Kidney capillary endothelial cell (primary cell): ENCODE data around the gene MAZ.
"Not testable (repeated sequence)": the region's sequence is repeated elsewhere in the genome, so short reads cannot be mapped to it uniquely, and the experiment has no call there.

Source experiments
- DNase-seq: peaks from one replicate; pipeline ENCODE4 v3.0.0-alpha.2; 2018; ENCODE audit warnings: low spot score

MAZ gene

DNA sequence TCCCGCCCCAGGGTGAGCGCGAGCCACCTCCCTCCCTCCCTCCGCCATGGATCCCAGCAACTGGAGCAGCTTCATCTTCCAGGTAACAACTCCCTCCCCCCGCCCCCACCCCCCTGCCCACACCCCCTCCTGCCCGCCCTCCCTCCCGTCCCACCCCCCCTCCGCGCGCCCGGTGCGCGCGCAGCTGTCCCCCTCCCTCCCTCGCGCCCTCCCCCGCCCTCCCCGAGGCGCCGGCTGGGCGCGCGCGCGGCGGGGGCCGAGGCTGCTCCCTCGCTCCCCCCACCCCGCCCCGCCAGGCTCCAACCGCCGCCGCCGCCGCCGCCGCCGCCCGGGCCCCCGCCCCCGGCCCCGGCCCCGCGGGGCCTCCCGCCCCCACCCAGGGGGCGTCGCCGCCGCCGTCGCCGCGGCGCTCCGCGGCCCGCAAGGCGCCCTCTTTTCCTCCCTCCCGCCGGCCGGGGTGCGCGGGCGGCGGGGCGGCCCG, at the start of gene MAZ:
Gene MAZ (plus strand): TSS at position 431 of the 481 bp plus-strand sequence. CDS start 173 bp downstream, outside the sequence.
- DNase-seq: peak; percentile 59

DNA sequence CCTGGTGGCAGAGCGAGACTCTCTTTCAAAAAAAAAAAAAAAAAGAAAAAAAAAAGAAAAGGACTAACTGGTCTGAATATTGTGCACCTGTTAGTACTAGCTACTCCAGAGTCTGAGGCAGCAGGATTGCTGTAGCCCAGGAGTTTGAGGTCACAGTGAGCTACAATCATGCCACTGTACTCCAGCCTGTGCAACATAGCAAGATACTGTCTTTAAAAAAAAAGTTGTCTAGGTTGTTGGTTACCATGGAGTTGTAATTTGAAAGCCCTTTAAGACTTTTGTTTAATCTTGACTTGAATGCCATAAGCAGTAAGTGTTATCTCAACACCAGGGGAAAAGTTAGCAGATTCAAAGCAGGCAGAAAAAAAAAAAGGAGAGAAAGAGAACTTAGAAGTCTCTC, 49.7 kb upstream of the MAZ start:
- DNase-seq: no peak

DNA sequence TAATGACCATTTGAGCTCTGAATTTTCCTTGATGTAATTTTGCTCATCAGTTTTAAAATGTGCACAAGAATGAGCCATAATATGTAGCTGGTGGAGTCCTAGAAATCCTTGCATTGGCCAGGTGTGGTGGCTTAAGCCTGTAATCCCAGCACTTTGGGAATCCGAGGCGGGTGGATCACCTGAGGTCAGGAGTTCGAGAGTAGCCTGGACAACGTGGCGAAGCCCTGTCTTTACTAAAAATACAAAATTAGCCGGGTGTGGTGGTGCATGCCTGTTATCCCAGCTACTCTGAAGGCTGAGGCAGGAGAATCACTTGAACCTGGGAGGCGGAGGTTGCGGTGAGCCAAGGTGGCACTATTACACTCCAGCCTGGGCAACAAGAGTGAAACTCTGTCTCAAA, 49.2 kb upstream of the MAZ start:
- not testable (repeated sequence) for DNase-seq

DNA sequence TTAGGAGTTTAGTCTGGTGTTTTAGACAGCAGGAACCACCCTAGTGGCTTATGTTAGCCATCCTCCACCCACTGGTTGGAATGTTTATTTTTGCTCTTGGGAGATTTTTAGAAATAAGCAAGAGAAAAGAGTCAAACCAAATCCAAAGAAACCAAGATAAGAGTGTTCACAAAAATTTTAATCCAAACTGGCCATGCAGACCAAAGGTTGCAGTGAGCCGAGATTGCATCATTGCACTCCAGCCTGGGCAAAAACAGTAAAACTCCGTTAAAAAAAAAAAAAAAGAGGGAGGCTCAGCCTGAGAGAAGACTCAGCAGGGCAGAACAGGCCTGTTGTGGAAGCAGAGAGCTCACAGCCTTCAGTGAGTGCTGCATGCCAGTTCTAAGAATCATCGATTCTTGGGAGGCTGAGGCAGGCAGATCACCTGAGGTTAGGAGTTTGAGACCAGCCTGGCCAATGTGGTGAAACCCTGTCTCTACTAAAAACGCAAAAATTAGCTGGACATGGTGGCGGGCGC, 48.3 kb upstream of the MAZ start:
- DNase-seq: no peak

DNA sequence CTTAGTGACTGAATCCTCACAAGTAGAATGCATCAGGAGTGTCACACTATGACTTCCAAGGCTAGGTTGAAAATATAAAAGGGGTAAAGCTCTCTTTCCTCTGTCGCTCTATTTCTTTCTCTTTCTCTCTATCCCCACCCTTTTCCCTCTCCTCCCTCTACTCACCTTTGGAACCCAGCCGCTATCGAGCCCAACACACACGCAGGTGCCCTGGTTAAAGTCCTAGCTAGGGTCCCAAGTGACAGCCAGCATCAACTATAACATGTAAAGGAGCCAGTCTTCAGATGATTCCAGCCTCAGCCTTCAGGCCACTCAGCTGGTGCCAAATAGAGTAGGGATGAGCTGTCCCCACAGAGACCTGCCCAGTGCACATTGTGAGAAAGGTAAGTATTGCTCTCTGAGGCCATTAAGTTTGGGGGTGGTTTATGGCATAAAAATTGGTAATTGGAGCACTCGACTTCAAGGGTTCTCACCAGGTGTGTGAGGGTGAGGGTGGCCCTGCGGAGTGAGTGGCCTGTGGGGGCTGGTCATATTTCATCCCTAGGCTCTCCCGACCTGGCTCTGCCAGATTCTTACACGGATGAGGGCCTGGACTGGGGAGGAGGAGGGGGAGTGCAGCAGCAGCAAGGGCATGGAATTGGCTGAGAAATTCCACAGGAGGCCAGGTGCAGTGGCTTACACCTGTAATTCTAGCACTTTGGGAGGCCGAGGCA, 45.6 kb upstream of the MAZ start:
- no peak for DNase-seq

DNA sequence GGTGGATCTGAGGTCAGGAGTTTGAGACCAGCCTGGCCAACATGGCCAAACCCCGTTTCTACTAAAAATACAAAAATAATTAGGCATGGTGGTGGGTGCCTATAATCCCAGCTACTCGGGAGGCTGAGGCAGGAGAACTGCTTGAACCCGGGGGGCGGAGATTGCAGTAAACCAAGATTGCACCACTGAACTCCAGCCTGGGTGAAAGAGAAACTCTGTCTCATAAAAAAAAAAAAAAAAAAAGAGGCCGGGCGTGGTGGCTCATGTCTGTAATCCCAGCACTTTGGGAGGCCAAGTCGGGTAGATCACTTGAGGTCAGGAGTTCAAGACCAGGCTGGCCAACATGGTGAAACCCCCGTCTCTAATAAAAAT, 45.1 kb upstream of the MAZ start:
- not testable (repeated sequence) for DNase-seq

DNA sequence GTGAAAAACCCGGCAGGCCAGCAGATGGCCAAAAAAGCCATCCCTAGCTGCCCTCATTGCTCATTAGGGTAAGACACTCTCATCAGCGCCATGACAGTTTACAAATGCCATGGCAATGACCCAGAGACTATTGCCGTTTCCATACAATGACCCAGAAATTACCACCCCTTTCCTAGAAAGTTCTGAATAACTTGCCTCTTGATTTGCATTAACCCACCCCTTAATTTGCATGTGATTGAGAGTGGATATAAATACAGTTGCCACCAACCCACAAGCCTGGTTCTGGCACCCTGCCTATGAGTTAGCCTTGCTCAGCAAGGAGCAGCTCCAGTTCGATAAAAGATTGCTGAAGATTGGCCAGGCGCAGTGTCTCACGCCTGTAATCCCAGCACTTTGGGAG, 44.4 kb upstream of the MAZ start:
- DNase-seq: no peak

DNA sequence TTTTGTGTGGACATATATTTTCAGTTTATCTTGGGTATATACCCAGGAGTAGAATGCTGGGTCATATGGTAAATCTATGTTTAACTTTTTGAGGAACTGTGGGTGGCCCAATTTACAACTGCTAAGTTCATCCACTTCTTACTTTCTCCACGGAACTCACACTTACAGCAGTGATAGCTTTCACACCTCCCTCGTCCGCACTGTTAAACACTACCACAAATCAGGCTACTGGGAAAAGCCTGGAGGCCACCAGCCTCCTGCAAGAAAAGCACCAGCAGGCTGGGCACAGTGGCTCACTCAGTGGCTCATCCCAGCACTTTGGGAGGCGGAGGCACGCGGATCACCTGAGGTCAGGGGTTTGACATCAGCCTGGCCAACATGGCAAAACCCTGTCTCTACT, 43.0 kb upstream of the MAZ start:
- DNase-seq: no peak

DNA sequence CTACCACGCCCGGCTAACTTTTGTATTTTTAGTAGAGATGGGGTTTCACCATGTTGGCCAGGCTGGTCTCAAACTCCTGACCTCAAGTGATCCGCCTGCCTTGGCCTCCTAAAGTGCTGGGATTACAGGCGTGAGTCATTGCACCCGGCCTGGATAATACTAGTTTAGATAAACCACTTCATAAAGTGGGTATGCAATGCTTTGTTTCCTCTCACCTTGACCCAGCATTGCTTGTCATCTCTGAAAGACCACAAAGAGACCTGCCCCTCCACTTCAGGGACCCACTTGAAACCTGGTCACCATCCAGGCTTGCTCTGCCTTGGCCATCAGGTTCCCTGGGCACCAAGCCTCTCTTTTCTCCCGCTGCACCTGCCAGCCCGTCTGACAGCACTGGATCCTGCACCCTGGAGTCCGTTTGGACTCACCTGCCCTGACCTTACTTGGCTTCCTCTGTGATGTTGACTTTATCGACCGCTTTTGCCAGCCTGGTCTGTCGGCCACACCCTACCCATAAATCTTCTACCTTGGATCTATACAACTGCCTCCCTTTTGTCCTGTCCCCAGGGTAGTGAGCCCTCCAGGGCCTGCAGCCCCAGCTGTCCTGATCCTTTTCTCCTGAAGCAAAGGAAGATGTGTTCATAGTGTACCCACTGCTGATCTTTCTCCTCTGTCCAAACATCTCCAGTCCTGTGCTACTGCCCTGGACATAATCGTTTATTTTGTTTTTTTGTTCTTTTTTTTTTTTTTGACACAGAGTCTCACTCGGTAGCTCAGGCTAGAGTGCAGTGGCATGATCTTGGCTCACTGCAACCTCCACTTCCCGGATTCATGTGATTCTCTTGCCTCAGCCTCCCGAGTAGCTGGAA, 40.9 kb upstream of the MAZ start:
- DNase-seq: no peak

DNA sequence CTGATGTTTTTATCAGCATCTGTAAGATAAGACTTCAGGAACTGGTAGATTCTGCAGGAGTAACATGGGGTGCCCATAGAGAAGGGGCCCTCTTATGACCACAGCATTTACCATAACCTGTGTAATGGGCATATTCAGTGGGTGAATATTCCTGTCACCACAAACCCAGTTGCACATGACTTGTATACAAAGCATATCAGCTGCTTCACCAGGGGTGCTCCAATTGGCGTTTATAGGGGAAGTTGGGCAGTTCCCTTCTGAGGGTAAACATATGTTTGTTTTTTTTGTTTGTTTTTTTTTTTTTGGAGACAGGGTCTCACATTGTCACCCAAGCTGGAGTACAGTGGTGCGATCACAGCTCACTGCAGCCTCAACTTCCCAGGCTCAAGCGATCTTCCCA, 39.8 kb upstream of the MAZ start:
- no peak for DNase-seq

DNA sequence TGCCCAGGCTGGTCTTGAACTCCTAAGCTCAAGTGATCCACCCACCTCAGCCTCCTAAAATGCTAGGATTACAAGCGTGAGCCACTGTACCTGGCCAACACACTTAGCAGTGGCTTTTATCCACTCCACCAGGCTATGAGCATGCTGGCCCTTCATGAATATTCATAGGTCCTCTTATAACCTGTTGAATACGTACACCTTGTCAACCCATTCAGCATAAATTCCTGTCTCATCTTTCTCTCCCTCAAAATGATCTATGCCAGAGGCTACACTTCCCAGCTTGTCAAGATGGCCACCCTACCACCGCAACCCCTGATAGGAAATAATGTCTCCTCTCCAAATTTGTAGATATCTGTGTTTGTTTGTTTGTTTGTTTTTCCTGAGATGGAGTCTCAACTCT, 39.3 kb upstream of the MAZ start:
- DNase-seq: no peak

DNA sequence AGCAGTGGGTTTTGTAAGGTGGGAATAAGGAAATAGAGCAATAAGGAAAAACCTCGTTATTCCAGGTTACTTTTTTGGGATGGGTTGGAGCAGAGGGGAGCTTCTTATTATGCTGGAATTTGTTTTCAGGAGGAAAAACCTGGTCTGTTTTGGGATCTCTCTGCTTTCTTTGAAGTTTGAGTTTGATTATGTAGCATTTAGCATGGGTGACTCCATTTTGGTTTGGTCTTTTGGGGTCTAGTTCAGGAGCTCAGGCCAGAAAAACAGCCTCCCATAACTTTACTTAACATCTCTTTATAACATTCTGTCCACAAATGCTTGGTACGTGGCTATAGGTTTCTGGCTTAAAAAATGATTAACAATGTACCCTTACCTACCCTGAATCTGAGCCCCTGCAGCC, 36.8 kb upstream of the MAZ start:
- no peak for DNase-seq

DNA sequence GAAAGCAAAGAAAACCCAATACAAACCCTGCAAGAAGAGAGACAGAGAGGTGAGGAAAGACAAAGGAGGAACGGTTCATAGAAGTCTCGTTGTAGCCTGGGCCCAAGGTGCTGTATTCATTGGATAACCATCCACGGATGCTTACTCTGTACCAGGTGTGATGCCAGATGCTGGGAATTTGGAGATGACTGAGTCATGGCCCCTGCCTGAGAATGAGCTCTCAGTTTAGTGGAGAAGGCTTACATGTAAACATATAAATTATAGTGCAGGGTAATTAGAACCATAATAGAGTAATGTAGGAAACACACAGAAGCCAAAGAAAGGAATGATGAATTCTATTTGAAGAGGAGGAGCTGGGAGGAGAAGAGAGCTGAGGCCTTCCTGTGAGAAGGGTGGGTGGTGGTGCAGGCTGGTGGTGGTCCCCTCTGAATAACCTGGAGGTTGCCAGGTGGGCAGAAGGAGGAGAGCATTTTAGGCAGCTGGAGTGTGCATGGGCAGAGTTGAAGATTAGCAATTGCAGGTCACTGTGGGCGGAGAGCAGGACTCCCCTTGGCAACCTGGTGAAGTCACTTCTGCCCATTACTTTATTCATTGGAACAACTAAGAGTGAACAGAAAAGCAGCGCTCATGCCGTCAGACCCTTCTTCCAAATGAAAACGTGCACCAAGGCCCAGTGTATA, 35.9 kb upstream of the MAZ start:
- no peak for DNase-seq

DNA sequence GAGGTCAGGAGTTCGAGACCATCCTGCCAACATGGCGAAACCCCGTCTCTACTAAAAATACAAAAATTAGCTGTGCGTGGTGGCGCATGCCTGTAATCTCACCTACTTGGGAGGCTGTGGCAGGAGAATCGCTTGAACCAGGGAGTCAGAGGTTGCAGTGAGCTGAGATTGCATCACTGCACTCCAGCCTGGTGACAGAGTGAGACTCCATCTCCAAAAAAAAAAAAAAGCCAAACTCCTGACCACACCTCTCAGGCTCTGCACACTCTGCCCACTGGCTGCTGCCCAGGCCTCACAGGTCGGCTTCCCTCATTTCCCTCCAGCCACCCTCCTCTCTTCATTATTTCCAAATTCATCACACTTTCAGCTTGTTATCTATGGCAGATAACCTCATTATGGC, 34.0 kb upstream of the MAZ start:
- not testable (repeated sequence) for DNase-seq

DNA sequence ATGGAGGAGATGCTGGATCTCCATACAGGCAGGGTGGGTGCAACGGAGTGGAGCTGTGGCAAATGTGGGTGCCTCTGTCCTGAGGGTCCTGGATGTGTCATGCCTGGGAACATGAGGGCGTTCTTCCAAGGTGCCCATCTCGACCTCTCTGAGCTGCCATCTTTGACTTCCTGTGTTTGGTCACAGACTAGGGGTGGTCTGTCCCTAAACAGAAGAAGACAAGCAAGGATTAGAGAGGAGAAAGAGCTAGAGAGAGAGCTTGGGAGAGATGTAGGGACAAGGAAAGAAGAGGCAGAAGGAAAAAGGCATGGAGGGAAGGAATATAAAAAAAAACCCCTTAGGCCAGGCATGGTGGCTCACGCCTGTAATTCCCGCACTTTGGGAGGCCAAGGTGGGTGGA, 31.6 kb upstream of the MAZ start:
- DNase-seq: no peak

DNA sequence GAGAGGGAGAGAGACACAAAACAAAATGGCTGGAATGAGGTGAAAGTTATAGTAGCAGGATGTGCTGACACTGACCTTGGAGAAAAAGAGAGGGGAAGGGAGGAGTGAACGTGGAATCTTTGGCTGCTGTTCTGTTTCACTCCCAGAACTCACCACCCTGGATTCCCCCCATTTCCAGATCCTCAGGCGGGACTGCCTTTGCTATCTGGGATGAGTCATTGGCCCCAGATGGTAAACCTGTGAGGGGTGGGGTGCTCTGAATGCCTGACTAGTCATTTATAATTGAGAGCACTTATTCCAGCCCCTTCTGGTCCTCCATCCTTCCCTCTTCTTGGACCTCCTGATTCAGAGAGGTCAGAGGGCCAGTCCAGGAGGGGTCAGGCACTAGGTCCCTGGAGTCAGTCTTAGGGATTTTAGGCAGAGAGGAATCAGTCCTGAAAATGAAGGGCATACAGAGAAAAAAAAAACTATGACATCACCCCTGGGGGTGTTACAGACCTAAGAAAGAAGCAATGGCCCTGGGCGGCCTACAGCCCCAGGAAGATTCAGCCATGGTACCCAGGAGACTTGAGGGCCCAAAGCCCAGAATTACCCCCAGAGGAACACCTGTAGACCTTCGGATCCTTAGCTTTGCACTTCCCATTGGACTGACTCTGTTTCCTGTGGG, 30.5 kb upstream of the MAZ start:
- DNase-seq: no peak

DNA sequence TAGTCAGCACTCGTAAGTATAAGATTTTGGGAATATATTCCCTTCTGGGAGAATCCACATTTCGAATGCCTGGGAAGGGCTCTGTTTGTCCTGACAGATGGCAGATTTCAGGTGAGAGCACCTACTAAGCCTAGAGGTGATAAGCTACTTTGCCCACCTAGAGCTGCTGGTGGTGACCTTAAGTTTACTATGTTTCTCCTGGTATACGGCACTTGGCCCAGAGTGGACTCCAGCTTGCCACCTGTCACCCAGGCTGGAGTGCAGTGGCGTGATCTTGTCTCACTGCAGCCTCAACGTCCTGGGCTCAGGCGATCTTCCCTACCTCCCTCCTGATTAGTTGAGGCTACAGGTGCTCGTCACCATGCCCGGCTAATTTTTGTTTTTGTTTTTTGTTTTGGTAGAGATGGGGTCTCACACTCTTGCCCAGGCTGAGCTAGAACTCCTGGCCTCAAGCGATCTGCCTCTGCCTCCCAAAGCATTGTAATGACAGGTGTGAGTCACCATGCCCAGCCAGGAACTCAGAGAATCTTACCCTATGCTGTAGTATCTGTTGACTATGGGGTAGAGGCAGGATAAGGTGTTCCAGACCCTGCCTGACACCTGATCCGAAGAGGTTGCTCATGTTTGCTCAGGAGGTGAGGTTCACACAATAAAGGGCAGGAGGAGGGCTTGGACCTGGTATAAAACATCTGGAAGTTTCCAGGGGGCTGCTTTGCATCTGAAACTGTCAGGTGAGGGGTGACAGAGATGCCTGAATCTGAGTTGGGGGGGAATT, 28.6 kb upstream of the MAZ start, which contains the start of gene ZG16:
Gene ZG16 (plus strand): TSS at position 681 of the 775 bp plus-strand sequence. CDS start 1,011 bp downstream, outside the sequence.
- no peak for DNase-seq

DNA sequence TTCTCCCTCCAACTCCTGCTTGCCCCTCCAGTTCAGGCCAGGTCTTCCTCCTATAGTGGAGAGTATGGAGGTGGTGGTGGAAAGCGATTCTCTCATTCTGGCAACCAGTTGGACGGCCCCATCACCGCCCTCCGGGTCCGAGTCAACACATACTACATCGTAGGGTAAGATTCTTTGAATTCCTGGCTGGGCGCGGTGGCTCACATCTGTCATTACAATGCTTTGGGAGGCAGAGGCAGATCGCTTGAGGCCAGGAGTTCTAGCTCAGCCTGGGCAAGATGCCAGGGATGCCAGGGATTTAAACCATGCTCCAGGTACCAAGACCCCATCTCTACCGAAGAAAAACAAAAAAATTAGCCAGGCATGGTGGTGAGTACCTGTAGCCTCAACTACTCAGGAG, 26.9 kb upstream of the MAZ start:
- no peak for DNase-seq

DNA sequence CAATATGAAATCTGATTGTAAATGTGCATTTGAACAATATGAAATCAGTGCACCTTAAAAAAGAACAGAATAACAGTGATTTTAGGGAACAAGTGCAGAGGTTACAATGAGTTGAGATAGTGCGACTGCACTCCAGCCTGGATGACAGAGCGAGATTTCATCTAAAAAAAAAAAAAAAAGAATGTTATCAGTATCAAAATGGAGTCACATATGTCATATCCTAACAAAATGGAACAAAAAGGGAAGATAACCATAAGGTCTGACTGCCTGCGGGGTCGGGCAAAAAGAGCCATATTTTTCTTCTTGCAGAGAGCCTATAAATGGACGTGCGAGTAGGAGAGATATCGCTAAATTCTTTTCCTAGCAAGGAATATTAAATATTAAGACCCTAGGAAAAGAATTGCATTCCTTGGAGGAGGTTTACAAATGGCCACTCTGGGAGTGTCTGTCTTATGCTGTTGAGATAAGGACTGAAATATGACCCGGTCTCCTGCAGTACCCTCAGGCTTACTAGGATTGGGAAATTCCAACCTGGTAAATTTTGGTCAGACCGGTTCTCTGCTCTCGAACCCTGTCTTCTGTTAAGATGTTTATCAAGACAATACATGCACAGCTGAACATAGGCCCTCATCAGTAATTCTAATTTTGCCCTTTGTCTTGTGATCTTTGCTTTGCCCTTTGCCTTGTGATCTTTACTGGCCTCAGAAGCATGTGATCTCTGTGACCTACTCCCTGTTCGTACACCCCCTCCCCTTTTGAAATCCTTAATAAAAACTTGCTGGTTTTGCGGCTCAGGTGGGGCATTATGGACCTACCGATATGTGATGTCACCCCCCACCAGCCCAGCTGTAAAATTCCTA, 23.0 kb upstream of the MAZ start:
- DNase-seq: not testable (repeated sequence)

DNA sequence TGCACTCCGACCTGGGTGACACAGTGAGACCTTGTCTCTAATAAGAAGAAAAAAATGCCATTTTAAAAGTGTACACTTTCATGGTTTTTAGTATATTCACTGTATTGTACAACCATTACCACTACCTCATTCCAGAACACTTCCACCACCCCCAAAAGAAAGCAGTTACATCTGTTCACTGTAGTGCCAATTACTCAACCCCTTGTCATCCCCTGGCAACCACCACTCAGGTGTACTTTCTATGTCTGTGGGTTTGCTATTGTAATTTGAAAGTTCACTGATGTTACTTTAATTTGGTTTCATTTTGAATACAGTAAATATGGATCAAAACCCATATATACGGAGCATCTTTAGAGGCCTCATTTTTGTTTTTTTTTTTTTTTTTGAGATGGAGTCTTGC, 22.2 kb upstream of the MAZ start:
- DNase-seq: no peak
